Right lobe of liver (tissue), 4 donors: Measurements from ENCODE around the gene UXS1.

Experiments used
- POLR2A ChIP-seq: fragments of 450-650 bp; IDR thresholded peaks from one replicate; pipeline ENCODE4 v1.6.1; 2017; ENCODE audit warnings: antibody characterized with exemption, mild to moderate bottlenecking
- TF ChIP-seq, protein P1 (sequence below), 4 donors: fragments of 200-600 bp in 3 of 4; fragments of 450-650 bp in 1 of 4; IDR thresholded peaks; one replicate each; pipeline versions ENCODE4 v1.5.1 to v1.8.0; 2016 to 2022; ENCODE audit warnings: antibody characterized with exemption in 4 of 4, mild to moderate bottlenecking in 2 of 4
- donor health status: DM: no; HTN: no; CAD: no.
- donor health status: DM: no; HTN: no; CAD: no.
- donor health status: DM: no; HTN: yes; CAD: no.

DNA sequence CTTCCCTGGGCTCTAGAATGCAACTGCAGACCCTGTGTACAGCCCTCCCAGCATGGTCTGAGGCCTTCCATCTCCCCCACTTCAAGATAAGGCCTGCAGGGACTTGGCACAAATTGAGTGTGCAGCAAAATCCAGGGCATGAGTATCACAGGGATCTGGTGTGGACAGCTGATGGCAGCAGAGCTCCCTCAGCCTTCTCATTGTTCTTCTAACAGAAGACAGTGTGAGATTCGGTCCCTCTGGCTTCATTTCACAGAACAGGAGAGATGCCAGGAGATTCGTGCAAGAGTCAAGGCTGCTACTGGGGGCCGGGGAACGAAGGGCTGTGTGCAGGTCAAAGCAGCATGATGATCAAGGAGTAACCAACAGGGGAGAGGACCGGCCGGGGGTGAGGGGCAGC lies 85.8 kb downstream of the UXS1 start:
- TF ChIP-seq, protein P1, sequence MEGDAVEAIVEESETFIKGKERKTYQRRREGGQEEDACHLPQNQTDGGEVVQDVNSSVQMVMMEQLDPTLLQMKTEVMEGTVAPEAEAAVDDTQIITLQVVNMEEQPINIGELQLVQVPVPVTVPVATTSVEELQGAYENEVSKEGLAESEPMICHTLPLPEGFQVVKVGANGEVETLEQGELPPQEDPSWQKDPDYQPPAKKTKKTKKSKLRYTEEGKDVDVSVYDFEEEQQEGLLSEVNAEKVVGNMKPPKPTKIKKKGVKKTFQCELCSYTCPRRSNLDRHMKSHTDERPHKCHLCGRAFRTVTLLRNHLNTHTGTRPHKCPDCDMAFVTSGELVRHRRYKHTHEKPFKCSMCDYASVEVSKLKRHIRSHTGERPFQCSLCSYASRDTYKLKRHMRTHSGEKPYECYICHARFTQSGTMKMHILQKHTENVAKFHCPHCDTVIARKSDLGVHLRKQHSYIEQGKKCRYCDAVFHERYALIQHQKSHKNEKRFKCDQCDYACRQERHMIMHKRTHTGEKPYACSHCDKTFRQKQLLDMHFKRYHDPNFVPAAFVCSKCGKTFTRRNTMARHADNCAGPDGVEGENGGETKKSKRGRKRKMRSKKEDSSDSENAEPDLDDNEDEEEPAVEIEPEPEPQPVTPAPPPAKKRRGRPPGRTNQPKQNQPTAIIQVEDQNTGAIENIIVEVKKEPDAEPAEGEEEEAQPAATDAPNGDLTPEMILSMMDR (IDR thresholded peaks at IDR 0.05), result peak in 2 of 4 donors; percentile 14 to 16
- no peak for TF ChIP-seq POLR2A
